ENCODE measurements around the gene PIR.

PIR gene

DNA sequence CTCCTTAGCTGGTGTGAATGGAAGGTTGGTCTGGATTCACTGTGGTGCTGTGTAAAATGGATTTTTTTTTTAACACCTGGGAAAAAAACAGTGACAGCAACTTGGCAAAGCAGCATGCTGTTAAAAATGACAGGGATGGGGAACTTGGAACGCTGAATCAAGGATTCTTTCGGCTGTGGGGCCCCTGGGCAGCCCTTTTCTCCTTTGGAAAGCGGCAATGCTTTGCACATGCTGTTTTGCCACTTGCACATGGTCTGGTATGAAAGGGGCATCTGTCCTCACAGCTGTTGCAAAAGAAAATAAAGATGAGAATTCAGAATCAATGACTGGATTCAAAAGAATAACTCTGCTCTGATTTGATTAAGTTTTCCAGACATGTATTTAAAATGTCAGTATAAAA is 147.2 kb downstream of the PIR start:
- ATAC-seq (no peak), DNase-seq (no peak)

DNA sequence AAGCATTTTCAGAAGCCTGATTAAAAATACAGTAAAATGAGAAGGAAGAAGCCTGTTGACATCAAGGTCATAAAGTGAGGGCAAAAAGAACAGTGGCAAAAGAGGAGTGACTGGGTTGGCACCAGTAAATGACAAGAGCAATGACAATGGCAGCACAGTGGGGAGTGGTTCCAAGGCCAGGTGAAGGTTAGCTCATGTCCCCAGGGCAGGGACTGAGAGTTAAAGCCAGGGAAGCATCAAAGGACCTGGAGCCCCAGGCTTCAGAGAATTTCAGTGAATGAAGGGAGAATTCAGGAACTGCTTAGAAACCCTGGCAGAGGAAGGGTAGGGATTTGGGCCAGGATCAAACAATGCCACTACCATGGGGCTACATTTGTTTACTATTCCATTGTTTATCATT is 149.0 kb downstream of the PIR start:
- no peak for ATAC-seq

DNA sequence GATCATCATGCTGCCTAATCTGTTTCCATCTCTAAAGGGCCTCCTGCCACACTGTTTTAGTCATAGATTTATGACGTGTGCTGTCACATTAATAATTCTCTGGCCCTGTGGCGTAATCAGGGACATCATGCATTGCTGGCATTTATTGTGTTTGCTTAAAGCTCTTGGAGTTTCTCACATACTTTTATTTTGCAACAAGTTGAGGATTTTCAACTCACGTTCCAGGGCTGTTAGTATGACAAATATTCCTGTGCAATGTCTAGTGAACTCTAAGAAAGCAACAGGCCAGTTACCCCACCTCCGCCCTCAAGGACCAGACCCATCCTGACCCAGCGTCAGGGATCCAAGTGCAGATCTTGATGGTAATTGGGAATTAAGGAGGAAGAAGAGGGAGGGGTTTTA is 150.1 kb downstream of the PIR start:
- ATAC-seq (no peak), DNase-seq (no peak)

More for the DNA sequence above, 149.0 kb downstream of the PIR start:
- no peak for DNase-seq

DNA sequence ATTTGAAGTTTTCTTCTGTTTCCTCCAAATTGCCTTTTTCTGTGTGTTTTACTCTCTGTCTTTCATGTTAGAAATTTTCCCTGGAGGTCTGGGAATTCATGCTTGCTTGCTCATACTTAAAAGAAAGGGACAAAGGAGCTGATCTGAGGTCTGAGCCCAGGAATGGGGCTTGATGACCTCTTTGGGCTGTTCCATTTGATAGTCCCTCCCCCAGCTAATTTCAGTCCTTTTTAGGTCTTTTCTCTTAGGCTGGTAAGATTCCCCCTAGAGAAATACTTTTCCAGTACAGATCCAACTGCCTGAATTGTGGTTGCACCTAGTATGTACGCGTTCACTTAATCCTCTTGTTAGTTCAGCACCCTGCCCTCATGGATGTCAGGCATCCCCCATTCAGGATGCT is 152.3 kb downstream of the PIR start:
- ATAC-seq (no peak), DNase-seq (no peak)

DNA sequence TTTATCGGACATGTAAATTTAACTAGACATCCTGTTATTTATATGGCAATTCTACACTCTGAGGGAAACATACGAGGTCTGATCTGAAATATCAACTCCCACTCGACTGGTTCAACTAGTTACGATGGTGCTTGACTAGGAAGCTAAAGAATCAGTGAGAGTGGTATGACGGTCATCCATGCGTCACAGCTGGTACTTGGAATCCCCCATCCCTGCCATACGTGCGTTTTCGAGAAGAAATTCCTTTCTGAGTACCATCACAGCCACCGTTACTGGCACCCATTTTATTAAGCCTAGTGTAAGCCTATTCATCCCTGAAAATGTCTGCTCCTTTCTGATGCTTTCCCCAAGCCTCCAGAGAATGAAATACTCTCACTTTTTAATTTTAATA is 157.1 kb downstream of the PIR start:
- ATAC-seq (no peak), DNase-seq (peak; percentile 34)

DNA sequence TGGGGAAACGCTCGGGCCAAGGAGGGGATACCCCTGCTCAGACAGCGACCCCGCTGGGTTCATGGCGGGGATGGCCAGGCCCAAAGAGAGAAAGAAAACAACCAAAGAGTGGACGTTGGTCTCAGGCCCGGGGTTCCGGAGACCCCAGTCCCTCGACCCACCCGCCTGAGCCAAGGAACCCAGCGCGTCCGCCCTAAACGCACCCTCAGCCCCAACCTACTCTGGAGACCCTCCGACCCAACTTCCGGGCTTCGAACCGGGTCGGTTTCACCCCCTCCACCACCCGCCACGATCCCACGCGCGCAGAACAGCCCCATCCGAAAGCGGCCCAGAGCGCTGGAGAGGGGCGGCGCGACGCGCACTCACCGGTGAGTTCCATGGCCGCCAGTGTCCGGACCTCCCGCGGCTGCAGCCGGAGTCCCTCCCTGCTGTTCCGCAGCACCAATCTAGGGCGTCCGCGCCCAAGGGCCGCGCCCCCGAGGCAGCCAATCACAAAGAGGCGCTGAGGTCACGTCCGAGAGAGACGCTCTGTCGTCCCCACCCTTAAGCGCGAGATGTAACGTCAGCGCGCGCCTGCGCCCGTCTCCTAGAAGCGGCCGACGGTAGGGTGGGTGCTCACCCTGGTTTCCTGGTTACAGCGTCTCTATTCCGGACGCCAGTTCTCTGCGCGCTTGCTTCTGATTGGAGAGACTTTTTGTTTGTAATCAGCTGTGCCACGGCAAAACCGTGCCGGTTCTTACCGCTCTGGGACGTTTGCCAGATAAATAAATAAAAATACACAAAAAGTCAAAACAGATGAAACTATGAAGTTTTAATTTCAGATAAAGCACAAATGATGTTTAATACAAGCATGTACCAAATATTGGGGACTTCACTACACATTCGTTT is 157.8 kb downstream of the PIR start, which contains the start of gene PIGA:
PIGA (minus strand) TSS at position 389 of the 888 bp plus-strand sequence. CDS start 3,593 bp downstream, outside the sequence.
- peak; percentile 99 for ATAC-seq

More for the DNA sequence above, 157.8 kb downstream of the PIR start, which contains the start of gene PIGA:
- DNase-seq = peak; percentile 87
